ENCODE data around the gene DNAJC15. TPM values are rescaled to one million over a fixed set of nuclear protein-coding genes. Genes with fewer than 3 reads are reported as not detected.
A peak's percentile ranks its signal among the peaks of the same experiment; 100 is the strongest.
"Not testable (repeated sequence)": the region's sequence is repeated elsewhere in the genome, so short reads cannot be mapped to it uniquely, and the experiment has no call there.

Gene DNAJC15
- polyA plus RNA-seq, 1 experiment: 63.9 TPM

GRCh38 chr13:43042410-43042921 lies 19.1 kb downstream of the DNAJC15 start:
- CTCF ChIA-PET: interaction anchor here (0.7 kb wide), 1 partner anchor 732 kb away, joined by 3 read pairs; no protein-coding TSS in a partner anchor
- POLR2A ChIA-PET: no interaction called here
- no peak for DNase-seq (ENCODE audit: low read depth)
- no peak for TF ChIP-seq CTCF (IDR thresholded peaks at IDR 0.05; ENCODE audit: insufficient read depth, low read depth, low read length)
- Histone ChIP-seq H3K27me3 (ENCODE audit: control insufficient read depth, insufficient read depth, low read length) (no peaks in the 10 kb centered on the region), H3K36me3 (ENCODE audit: control insufficient read depth, insufficient read depth, low read length) (no peaks in the 10 kb centered on the region), H3K4me3 (ENCODE audit: low read depth, low read length) (no peak overlapping the region)

- POLR2A ChIA-PET: no interaction called here
- Histone ChIP-seq H3K27me3 (ENCODE audit: control insufficient read depth, insufficient read depth, low read length) (no peaks in the 10 kb centered on the region), H3K36me3 (ENCODE audit: control insufficient read depth, insufficient read depth, low read length) (no peaks in the 10 kb centered on the region), H3K4me3 (ENCODE audit: low read depth, low read length) (no peak overlapping the region)
- TF ChIP-seq CTCF (IDR thresholded peaks at IDR 0.05; ENCODE audit: insufficient read depth, low read depth, low read length): no peak
- no peak for DNase-seq (ENCODE audit: low read depth)
- CTCF ChIA-PET: no interaction called here
These were observed 21.4 kb downstream of the DNAJC15 start for GRCh38 chr13:43044720-43045301.

GRCh38 chr13:43045302-43045773 lies 22.0 kb downstream of the DNAJC15 start:
- CTCF ChIA-PET; DNase-seq (ENCODE audit: low read depth); H3K27me3 ChIP-seq (ENCODE audit: control insufficient read depth, insufficient read depth, low read length); H3K4me3 ChIP-seq (ENCODE audit: low read depth, low read length); H3K36me3 ChIP-seq (ENCODE audit: control insufficient read depth, insufficient read depth, low read length); POLR2A ChIA-PET: not testable (repeated sequence)

- TF ChIP-seq CTCF (IDR thresholded peaks at IDR 0.05; ENCODE audit: insufficient read depth, low read depth, low read length): no peak
- CTCF ChIA-PET: interaction anchor here (1.1 to 1.2 kb wide), 2 partner anchors 10 to 12 kb away, joined by 3 read pairs; no protein-coding TSS in a partner anchor
- Histone ChIP-seq H3K27me3 (ENCODE audit: control insufficient read depth, insufficient read depth, low read length) (no peaks in the 10 kb centered on the region), H3K4me3 (ENCODE audit: low read depth, low read length) (no peak overlapping the region), H3K36me3 (ENCODE audit: control insufficient read depth, insufficient read depth, low read length) (no peaks in the 10 kb centered on the region)
- POLR2A ChIA-PET: no interaction called here
- DNase-seq (ENCODE audit: low read depth): no peak
These were observed 22.9 kb downstream of the DNAJC15 start for GRCh38 chr13:43046259-43046658.

- H3K27me3 ChIP-seq (ENCODE audit: control insufficient read depth, insufficient read depth, low read length): no peaks in the 10 kb centered on the region
- DNase-seq (ENCODE audit: low read depth): no peak
- H3K36me3 ChIP-seq (ENCODE audit: control insufficient read depth, insufficient read depth, low read length): no peaks in the 10 kb centered on the region
- ChIA-PET POLR2A (interaction anchor here (0.7 kb wide), 2 partner anchors 31 to 304 kb away, joined by 3 to 5 read pairs; no protein-coding TSS in a partner anchor), CTCF (interaction anchor here (0.9 to 1.2 kb wide), 2 partner anchors 85 to 749 kb away, joined by 3 read pairs; no protein-coding TSS in a partner anchor)
- H3K4me3 ChIP-seq (ENCODE audit: low read depth, low read length): peak overlapping the region; percentile 39
- no peak for TF ChIP-seq CTCF (IDR thresholded peaks at IDR 0.05; ENCODE audit: insufficient read depth, low read depth, low read length)
These were observed 31.7 kb downstream of the DNAJC15 start for GRCh38 chr13:43054803-43055802.
